Pancreas (tissue), 10 donors: ENCODE results near the gene SLC28A3. TPM values are rescaled to one million over a fixed set of nuclear protein-coding genes. Genes with fewer than 3 reads are reported as not detected.

ENCODE experiments used
- ATAC-seq, 4 donors: fragments of 200-7000 bp; cut with Tn5 transposase; one replicate each; pipeline versions ENCODE4 v1.8.0 to v1.9.1; 2020; ENCODE audit warnings: mild to moderate bottlenecking in 4 of 4, moderate library complexity in 4 of 4
- DNase-seq, 6 donors: peaks; one replicate each; pipeline ENCODE4 v3.0.0-alpha.2; 2020
- FAIRE-seq: peaks from 2 replicates; lab custom pipeline; 2012; peaks lifted over from hg19 to GRCh38; lab: Jason Lieb, UNC
- H3K27ac ChIP-seq, 4 donors: fragments of 200-600 bp; sonication (generic); 1 replicate in 3 of 4; 2 replicates in 1 of 4; pipeline versions ENCODE4 v1.5.0 to v1.8.0; 2020
- H3K27me3 ChIP-seq, 4 donors: fragments of 200-600 bp; one replicate each; pipeline ENCODE4 v1.8.0; 2021
- H3K36me3 ChIP-seq, 3 donors: fragments of 200-600 bp; sonication (generic) in 1 of 3; one replicate each; pipeline versions ENCODE4 v1.5.0 to v1.8.0; 2020 to 2021
- H3K4me1 ChIP-seq, 3 donors: fragments of 200-600 bp; one replicate each; pipeline ENCODE4 v1.8.0; 2021
- H3K4me3 ChIP-seq, 4 donors: fragments of 200-600 bp; sonication (generic) in 2 of 4; one replicate each; pipeline versions ENCODE4 v1.5.0 to v1.8.0; 2020 to 2021
- H3K9me3 ChIP-seq, 4 donors: fragments of 200-600 bp; one replicate each; pipeline ENCODE4 v1.8.0; 2021
- CTCF ChIP-seq, 4 donors: fragments of 200-600 bp; sonication (generic) in 3 of 4; IDR thresholded peaks; one replicate each; pipeline versions ENCODE4 v1.5.0 to v1.8.0; 2021; ENCODE audit warnings: antibody characterized with exemption in 4 of 4
- WGBS, 2 donors: extraction: QIAGEN DNeasy Blood & Tissue Kit; methylation state at CpG; one replicate each; pipeline ENCODE4 v1.1.7; 2013; 5-methylcytosine and 5-hydroxymethylcytosine counted together
- intact Hi-C, 3 donors: fragments of 100-400 bp; cut with DNase I; formaldehyde crosslinking; loops; one replicate each; pipeline versions ENCODE4 v1.11.1 to v1.14.2; 2022
- polyA plus RNA-seq, 2 donors: library from polyadenylated mRNA; stranded (reverse); fragments of 200-250 nt; gene quantifications; one replicate each; pipeline ENCODE4 v1.2.3, GENCODE V29; 2013
- total RNA-seq, 6 donors: library from RNA; stranded (reverse); fragmentation: NEBNext Ultra II Directional in 4 of 6; extraction: Animal tissue kit (Norgen Biotek cat#: 25700) in 4 of 6; gene quantifications; one replicate each; pipeline versions ENCODE4 v1.2.1 to v1.2.4, GENCODE V29; 2021 to 2023
- donor health status: healthy with polysubstance abuse.
- donor health status: DM: no; HTN: no; CAD: no; lungs with moderate emphysema.
- donor health status: DM: no; HTN: no; CAD: no.
- donor health status: control.
- donor health status: control.
- donor health status: Bipolar disorder and iron deficiency.
- donor health status: DM: yes; HTN: yes; CAD: no.
- donor health status: DM: no; HTN: no; CAD: no.
- donor health status: DM: no; HTN: no; CAD: no.
- donor health status: DM: yes; HTN: yes; CAD: no.

Gene SLC28A3
- total and polyA plus RNA-seq, 8 donors: 5.7 to 17.2 (median 7.9) TPM

- FAIRE-seq: no peak
- ATAC-seq: peak in 2 of 4 donors; percentile 52 to 58
- no peak for TF ChIP-seq CTCF (IDR thresholded peaks at IDR 0.05)
- no peak overlapping the region for H3K4me3 ChIP-seq
- WGBS, 2 donors: 56 to 57% methylated on average over 19 of the region's 19 CpGs
- H3K36me3 ChIP-seq: no peaks in the 10 kb centered on the region
- no peak for DNase-seq
- intact Hi-C loops: no loop called here
- no peaks in the 10 kb centered on the region for H3K9me3 ChIP-seq
- H3K27me3 ChIP-seq: no peaks in the 10 kb centered on the region
- no peaks in the 10 kb centered on the region for H3K4me1 ChIP-seq
- H3K27ac ChIP-seq: no peak overlapping the region
These were observed 68.5 kb downstream of the SLC28A3 start for GRCh38 chr9:84271921-84272556.

- WGBS, 2 donors: 5 to 8% methylated on average over 17 of the region's 17 CpGs
- Histone ChIP-seq H3K4me3 (no peak overlapping the region), H3K27ac (no peak overlapping the region), H3K36me3 (no peaks in the 10 kb centered on the region), H3K4me1 (no peaks in the 10 kb centered on the region), H3K9me3 (no peaks in the 10 kb centered on the region), H3K27me3 (no peaks in the 10 kb centered on the region)
- no peak for TF ChIP-seq CTCF (IDR thresholded peaks at IDR 0.05)
- intact Hi-C loops: no loop called here
- FAIRE-seq (no peak), ATAC-seq (peak; percentile 55 to 88 (median 78)), DNase-seq (peak; percentile 17 to 60 (median 26))
These were observed 69.0 kb downstream of the SLC28A3 start for GRCh38 chr9:84271531-84271900.

GRCh38 chr9:84270847-84271530 is 69.6 kb downstream of the SLC28A3 start:
- DNase-seq: no peak
- H3K27ac ChIP-seq: no peak overlapping the region
- FAIRE-seq: no peak
- no peak for TF ChIP-seq CTCF (IDR thresholded peaks at IDR 0.05)
- H3K4me3 ChIP-seq: no peak overlapping the region
- intact Hi-C loops: no loop called here
- H3K36me3 ChIP-seq: no peaks in the 10 kb centered on the region
- H3K9me3 ChIP-seq: no peaks in the 10 kb centered on the region
- no peaks in the 10 kb centered on the region for H3K4me1 ChIP-seq
- peak in 2 of 4 donors; percentile 24 to 25 for ATAC-seq
- WGBS, 2 donors: 58 to 59% methylated on average over 9 of the region's 9 CpGs
- H3K27me3 ChIP-seq: no peaks in the 10 kb centered on the region

- no peak for TF ChIP-seq CTCF (IDR thresholded peaks at IDR 0.05)
- DNase-seq: peak in 1 of 6 donors; percentile 13
These were observed 74.4 kb downstream of the SLC28A3 start for GRCh38 chr9:84266087-84266561.

More at GRCh38 chr9:84266087-84266561, 74.4 kb downstream of the SLC28A3 start:
- FAIRE-seq: no peak
- intact Hi-C loops: loop anchor here in 1 of 3 donors (10.0 kb wide), 1 partner anchor 331 kb away; no protein-coding TSS in a partner anchor
- Histone ChIP-seq H3K9me3 (no peaks in the 10 kb centered on the region), H3K4me3 (no peak overlapping the region), H3K27ac (no peak overlapping the region), H3K4me1 (no peaks in the 10 kb centered on the region), H3K36me3 (no peaks in the 10 kb centered on the region), H3K27me3 (no peaks in the 10 kb centered on the region)
- ATAC-seq: peak in 3 of 4 donors; percentile 41 to 85 (median 75)
- WGBS, 2 donors: 47% methylated on average over 5 of the region's 5 CpGs
